DMS 273 treated with DMSO at 0.1 percent for 48 hours (cell line): ENCODE results near the gene FUBP3.

Experiments
- DNase-seq: peaks from one replicate; lab custom pipeline; 2025; lab: John Stamatoyannopoulos, UW

FUBP3 gene, protein sequence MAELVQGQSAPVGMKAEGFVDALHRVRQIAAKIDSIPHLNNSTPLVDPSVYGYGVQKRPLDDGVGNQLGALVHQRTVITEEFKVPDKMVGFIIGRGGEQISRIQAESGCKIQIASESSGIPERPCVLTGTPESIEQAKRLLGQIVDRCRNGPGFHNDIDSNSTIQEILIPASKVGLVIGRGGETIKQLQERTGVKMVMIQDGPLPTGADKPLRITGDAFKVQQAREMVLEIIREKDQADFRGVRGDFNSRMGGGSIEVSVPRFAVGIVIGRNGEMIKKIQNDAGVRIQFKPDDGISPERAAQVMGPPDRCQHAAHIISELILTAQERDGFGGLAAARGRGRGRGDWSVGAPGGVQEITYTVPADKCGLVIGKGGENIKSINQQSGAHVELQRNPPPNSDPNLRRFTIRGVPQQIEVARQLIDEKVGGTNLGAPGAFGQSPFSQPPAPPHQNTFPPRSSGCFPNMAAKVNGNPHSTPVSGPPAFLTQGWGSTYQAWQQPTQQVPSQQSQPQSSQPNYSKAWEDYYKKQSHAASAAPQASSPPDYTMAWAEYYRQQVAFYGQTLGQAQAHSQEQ

DNA sequence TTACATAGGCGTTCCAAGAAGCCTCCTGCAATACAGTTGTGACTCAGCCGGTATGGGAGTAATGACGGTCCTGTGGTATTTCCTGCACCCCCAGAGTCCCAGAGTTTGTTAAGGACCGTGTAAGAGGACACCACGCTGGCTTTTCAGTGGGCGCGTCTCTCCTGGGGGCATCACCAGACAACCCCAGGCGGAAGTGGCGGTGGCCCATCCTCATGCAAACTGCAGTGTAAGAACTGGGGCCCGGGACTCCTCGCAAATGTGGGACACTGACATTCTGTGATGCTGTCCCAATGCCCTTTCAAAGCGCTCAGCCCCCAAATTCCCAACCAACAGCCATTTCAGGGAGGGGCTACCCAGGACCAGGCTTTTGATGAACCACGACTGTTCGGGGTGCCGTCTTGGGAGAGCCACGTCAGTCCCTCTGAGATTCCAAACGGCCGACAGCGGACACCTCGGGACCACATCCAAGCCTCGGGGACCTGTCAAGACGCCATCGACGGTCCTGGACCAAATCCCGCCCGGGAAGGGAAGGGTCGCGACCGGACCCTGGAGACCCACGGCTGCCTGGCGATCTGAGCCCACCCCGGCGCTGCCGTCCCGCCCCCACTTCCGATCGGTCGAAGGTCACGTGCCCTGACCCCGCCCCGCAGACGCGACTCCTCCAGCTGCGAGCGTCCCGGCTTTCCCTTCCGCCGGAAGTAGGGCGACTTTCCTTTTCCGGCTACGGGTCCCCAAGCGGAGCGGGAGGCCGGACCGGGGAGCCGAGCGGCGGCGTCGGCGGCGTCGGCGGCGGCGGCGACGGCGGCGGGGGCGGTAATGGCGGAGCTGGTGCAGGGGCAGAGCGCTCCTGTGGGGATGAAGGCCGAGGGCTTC lies at the start of gene FUBP3:
Gene FUBP3, plus strand, starts transcription at position 713 of the 873 bp plus-strand sequence. Its CDS starts 104 bp downstream, at position 817.
- peak; percentile 48 for DNase-seq

DNA sequence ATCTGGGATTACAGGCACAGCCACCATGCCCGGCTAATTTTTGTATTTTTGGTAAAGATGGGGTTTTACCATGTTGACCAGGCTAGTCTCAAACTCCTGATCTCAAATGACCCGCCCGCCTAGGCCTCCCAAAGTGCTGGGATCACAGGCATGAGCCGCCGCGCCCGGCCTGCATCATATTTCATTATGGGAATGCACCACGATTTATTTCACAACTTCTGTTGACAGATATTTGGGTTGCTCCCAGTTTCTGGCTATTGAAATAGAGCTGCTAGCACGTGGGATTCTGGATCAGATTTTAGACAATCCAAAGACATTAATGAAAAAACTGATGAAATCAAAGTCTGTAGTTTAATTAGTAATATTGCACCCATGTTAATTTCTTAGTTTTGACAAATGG lies 48.4 kb upstream of the FUBP3 start:
- no peak for DNase-seq

DNA sequence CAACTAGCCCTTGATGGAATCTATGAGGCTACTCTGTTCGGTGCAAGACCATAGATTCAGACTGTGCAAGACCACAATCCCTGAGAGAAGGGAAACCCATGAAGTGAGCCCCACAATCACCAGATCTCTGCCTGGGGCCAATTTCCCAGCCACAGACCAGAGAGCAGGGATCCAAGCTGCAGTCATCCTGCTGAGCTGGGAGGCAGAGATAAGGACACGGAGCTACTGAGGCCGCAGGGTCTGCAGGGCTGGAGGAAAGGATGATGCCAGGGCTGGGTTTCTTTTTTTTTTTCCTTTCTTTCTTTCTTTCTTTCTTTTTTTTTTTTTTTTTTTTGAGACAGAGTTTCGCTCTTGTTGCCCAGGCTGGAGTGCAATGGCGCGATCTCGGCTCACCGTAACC lies 47.7 kb upstream of the FUBP3 start:
- DNase-seq, result no peak

DNA sequence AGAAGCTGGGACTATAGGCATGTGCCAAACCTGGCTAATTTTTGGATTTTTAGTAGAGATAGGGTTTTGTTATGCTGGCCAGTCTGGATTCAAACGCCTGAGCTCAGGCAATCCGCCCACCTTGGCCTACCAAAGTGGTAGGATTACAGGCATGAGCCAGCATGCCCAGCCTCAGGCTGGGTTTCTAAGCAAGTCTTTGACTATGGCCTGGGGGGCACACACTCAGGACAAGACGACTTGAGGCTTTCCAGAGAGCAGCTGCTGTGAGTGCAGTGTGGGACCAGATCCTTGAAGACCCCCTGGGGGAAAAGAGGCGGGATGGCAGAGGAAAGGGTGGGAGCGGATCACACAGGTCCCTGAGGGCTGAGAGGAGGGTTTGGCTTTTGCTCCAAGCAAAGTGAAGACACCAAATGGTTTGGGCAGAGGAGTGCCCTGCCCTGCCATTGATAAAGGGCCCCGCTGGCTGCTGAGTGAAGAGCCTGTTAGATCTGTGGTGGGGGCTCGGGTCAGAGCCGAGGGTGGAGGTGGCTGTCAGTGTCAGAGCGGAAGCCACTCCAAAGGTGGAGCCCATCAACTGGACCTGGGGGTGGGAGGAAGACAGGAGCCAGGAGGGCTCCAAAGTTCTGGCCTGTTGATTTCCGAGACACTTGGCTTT lies 46.8 kb upstream of the FUBP3 start:
- no peak for DNase-seq

DNA sequence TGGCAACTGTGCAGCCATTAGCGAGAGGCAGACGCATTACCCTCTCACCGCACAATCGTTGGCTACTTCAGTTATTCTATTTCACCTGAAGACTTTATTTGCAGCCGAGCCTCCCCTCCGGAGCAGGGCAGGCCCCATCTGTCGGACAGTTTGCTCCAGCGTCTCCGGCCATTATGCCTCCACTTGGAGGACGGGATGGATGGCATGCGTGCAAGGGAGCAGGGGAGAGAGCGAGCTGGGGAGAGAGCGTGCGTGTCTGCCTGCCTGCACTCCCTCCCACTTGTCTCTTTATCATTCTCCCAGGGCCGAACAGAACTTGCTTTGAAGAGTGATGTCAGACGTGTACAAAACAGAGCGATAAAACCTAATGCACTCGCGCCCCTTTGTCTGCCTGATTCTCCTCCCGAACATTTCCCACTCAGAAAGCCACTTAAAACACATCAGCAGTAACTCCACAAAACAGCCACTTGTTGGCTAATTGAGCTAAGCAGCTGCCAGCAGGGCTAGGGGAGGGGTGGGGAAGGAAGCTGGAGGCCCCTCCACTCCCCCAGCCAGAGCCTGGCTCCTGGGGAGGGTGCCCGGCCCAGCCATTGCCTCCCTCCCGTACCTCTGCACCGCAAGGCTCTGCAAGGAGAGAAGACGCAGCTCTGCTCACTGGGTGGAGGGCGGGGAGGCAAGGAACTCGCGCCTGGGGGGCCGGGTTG lies 43.4 kb upstream of the FUBP3 start:
- DNase-seq, result no peak

DNA sequence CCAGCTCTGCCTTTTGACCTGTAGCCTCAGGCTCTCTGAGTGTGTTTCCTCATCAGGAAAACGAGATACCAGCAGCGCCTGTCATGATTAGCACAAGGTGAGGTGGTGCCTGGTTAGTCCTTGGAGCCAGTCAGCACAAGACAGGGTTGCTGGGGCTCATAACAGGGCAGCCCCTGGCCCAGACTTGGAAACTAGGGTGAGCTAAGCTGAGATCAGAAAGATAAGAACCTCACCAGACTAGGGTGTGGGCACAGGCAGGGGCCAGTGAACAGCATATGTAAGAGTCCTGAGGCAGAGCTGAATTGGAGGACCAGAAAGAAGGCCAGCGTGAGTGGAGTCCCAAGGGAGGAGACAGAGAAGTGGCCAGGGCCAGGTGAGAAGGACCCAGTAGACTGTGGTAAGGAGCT lies 42.7 kb upstream of the FUBP3 start:
- no peak for DNase-seq

DNA sequence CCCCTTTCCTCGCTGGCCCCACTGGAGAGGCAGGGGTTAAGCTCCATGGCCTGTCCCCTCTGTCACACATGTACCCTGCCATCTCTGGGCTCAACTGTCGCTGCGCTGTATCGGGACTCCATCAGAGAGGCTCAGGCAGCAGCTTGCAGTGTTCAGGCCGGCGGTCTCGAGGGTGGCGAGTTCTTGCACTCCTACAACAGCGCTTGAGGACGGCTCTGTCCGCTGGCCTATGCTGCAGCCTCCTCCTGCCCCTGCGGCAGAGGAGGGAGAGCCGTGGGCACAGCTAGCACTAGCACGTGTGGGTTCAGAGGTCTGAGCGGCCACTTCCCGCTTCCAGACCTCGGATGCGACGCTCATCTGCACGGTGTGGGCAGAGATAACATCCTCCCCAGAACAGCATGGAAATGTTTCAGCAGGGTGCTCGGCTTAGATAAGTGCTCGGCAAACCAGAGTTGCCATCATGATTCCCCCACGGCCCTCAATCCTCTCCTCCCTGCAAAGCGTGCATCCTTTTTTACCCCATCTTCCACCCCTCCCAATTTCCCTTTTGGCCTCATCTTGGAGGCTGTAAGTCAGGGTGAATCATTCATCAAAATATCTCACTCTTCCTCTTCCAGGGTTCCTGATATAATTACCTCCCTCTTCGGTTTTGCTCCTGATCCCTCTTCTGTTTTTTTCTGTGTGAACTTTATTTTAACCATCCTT lies 41.9 kb upstream of the FUBP3 start:
- no peak for DNase-seq

DNA sequence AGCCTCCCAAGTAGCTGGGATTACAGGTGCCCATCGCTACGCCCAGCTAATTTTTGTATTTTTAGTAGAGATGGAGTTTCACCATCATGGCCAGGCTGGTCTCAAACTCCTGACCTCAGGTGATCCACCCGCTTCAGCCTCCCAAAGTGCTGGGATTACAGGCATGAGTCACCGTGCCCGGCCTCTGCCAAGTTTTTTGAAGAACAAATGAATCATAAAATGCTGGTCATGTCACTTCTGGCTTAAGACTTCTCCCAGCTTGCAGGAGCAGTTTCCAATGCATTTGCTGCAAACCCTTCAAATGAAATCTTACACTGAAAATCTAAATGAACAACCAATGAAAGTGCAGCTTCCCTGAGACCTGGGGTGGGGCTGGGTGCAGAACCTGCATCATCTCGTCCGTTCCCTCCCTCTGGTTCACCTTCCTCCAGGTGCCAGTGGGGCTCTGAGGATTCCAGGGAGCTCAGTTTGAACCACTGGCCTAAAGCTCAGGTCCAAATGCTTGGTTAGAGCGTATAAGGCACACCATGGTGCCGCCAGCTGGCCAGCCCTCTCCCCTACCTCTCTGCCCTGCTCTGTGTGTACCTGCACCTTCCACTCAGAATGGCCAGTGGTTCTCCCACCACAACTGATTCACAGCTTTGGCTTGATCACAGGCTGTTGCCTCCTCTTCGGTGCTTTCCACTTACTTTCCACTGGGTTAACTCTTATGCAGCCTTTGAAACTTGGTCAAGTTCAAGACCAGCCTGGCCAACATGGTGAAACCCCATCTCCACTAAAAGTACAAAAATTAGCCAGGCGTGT lies 39.8 kb upstream of the FUBP3 start:
- no peak for DNase-seq

DNA sequence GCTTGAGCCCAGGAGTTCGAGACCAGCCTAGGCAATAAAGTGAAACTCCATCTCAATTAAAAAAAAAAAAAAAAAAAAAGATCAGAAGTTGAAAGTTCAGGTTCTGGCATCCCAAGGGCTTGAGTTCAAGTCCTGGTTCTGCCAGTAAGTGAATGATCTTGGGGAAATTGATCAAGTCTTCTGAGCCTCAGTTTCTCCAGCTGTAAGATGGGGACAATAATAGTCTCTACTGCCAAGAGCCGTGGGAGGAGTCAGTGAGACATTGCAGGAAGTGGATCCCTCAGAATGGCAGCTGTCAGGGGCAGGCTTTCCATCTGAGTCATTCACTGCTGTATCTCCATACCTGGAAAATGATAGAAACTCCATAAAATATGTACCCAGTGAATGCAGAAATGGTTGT lies 37.8 kb upstream of the FUBP3 start:
- no peak for DNase-seq

DNA sequence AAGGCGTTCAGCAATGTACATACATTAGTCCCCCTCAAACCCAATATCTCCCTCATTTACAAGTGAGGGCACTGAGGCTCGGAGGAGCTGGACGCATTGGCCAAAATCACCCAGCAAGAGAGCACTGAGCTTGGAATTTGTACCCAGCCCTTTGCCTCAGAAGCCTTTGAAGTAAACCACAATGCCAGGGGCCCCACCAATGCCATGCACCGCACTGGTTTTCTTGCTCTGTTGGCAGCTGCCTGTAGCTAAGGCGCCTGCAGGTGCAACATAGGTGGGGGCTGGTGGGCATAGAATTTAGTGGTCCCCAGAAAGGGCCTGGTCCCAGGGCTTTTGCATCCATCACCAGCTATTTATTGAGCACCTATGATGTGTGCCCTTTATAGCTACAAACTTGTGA lies 37.3 kb upstream of the FUBP3 start:
- DNase-seq, result no peak

DNA sequence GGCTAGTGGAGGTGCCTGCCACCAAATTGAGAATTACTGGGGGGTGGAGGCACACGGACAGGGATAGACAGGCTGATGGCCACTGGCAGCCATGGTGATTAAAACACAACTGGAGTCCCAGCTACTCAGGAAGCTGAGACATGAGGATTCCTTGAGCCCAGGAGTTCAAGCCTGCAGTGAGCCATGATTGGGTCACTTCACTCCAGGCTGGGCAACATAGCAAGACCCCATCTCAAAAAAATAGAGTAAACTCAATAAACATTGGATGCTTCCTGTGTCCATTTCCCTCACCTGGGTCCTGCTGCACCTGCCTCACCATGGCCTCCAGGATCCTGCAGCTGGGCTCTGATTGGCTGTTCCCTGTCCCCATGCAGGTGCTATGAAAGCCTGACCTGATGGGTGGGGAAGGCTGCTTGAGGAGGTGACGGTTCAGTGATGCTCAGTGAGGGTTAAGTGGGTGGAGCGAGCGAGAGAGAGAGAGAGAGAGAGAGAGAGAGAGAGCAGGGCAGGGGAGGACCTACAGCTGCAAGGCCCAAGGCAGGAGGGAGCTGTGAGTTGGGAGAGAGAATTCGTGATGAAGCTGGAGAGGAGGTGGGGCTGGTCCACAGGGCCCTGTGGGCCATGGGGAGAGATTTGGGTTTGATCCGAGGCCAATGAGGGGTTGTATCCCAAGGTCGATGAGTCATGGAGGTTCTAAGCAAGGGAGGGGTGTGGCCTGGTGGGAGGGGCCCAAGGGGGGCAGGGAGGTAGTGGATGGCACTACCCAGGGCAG lies 36.7 kb upstream of the FUBP3 start:
- no peak for DNase-seq

DNA sequence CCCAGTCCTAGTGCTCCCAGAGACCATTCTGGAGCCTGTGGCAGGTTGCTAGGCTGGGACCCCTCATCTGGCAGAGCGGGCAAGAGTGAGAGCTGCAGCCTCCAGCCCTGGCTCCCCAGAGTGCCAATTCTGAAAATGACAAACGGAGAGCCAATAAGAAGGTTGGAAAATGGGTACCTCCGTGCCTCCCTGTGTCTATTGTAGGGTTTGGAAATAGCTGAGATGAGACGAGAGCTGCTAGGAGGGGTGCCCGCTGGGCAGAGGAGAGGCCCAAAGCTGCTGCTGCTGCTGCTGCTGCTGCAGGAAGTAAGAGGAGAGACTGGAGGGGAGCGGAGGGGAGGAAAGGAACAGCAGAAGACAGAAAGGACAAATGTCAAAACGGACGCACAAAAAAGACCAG lies 36.0 kb upstream of the FUBP3 start:
- DNase-seq, result no peak

DNA sequence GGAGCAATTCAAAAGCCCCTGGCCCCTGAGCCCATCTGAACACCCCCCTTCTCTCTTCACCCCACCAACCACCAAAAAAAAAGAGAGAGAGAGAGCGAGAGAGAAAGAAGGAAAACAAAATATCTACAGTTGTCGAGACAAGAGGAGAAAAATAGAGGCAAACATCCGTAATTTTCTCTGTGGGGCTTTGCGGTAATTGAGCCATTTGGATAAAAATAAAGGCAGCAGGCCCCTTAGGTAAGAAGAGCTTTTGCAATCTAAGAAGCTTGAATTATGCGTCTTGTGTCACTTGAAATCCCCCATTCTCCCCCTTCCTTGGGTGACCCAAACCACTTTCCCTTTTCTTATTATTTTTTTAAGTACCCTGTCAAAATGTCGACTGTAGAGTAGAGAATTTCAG lies 35.5 kb upstream of the FUBP3 start:
- no peak for DNase-seq

DNA sequence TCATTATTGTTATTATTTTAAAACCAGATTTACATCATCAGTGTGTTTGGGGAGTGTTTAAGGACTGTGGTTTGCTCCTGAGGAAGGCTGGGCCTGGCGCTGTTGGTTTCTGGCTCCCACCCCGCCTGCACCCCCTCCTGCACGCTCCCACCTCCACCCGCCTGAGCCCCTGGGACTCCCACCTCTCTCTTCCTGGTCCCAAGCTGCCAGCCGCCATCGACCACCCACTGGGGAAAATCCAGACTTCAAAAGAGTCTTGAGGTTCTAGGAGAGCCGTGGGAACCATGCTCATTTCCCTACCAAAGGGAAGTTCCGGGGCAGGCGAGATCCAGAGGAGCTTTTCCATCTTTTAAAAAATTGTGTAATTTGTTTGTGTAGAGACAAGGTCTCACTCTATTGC lies 35.0 kb upstream of the FUBP3 start:
- DNase-seq, result no peak

DNA sequence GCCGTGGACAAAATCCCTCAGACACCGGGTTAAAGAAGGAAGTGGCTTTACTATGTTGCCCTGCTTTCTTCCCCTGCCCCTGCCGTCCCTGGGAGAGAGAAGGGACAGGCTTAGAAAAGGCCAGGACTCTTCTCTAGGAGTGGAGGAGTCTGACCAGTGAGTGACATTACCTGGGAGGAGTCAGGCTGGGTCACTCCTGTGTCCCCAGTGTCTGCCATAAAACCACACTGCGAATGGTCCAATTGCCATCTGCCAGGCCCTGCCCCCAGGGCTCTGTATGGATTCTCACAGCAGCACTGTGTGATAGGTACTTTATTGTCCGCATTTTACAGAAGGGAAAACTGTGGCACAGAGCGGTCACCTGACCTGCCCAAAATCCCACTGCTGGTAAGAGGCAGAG lies 31.3 kb upstream of the FUBP3 start:
- DNase-seq, result no peak

DNA sequence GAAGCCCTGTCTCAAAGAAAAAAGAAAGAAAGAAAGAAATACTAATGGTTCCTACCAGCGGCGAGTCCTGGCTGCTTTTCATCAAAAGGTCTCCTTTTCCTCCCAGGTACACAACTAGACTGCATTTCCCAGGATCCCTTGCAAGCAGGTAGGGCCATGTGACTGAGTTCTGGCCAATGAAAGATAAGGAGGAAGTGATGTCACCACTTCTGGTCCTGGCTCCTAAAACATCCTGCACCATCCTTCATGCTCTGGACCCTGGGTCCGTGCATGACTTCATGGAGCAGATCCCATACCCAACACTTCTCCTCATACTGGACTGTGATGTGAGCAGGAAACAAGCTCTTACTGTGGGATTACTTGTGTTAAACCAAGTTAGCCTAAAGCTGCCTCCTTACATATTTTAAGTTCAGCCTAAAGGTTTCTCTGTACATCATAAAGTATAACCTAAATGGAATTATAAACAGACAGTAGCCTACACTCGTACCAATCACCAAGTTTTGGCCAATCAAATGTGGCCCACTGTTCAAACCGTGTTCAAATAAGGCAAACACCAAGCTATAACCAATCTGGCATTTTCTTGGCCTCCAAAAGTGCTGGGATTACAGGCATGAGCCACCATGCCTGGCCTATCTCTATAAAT lies 30.2 kb upstream of the FUBP3 start:
- DNase-seq, result no peak

DNA sequence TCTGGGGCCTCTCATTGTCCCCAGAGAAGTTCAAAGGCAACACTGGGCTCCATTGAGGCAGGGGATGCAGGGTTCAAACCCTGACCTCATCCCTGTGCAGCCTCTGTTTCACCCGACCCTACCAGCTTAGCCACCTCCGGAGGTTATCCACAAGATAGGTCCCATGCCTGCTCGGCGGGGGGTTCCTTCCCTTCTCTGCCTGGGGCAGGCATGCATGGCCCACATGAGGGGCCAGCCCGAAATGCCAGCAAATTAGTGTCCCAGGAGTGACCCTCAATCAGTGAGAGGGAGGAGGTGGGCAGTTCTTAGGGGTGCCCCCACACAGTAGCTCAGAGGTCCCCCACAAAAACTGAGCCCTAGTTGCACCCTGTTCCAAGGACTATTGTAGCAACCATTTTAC lies 24.8 kb upstream of the FUBP3 start:
- DNase-seq, result no peak

DNA sequence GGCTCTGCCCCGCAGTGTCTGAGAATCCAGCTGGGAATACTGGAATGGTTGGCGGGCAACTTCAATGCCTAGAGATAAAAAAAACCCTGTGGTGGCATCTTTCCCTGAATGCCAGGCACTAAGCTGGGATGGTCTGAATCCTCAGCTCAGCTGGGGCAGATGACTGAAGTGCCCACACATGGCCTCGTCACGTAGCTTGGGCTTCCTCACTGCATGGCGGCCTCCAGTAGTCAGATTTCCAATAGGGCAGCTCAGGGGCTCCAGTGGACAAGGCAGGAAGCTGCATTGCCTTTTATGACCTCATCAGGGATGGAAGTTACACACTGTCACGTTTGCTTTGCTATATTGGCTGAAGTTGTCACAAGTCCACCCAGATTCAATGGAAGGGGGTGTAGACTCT lies 24.3 kb upstream of the FUBP3 start:
- DNase-seq, result no peak

DNA sequence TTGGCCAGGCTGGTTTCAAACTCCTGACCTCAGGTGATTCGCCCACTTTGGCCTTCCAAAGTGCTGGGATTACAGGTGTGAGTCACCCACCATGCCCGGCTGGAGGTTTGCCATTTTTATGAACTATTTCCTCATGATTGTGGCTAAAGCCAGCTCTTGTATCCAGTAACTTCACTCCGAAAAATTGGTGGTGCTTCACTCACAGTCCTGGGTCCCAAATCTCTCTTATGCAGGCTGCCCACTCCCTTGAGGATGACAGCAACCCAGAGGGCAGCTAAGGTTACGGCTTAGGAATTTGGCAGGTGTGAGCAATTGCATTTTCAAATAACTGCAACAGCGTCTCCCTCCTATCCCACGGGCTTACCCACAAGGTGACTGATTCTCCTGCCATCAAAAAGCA lies 23.4 kb upstream of the FUBP3 start:
- no peak for DNase-seq
